H1 (cell line): ENCODE data around the gene SPTBN1. TPM values are rescaled to one million over a fixed set of nuclear protein-coding genes. Genes with fewer than 3 reads are reported as not detected.

Experiments used
- ASH2L ChIP-seq: fragments of 200-600, 300-600 bp; sonication (generic); IDR thresholded peaks from one replicate; pipeline ENCODE4 v1.7.1; 2017; ENCODE audit warnings: low read length
- FOSL1 ChIP-seq: IDR thresholded peaks from 2 replicates; pipeline ENCODE4 v1.6.1; 2011; ENCODE audit warnings: mild to moderate bottlenecking, low read depth, low read length, moderate library complexity; ENCODE audit not compliant: insufficient read depth
- POU5F1 ChIP-seq: IDR thresholded peaks from 2 replicates; pipeline ENCODE4 v1.6.1; 2011; ENCODE audit warnings: low read depth, mild to moderate bottlenecking, low read length, moderate library complexity
- RNF2 ChIP-seq: fragments of 200-900, 300-1000 bp; sonication (generic); IDR thresholded peaks from 2 replicates; pipeline ENCODE4 v1.7.1; 2016; ENCODE audit warnings: borderline replicate concordance, low read depth, mild to moderate bottlenecking, antibody characterized with exemption, low read length; ENCODE audit not compliant: poor library complexity, severe bottlenecking; ENCODE audit errors: missing control alignments
- polyA plus RNA-seq, 7 experiments: library from polyadenylated mRNA; depleted of rRNA in 3 of 7; stranded (reverse) in 5 of 7; unstranded in 2 of 7; fragments of >200 nt in 5 of 7; fragments of 200-250 nt in 2 of 7; gene quantifications; 1 replicate in 5 of 7; 2 replicates in 1 of 7; 4 replicates in 1 of 7; pipeline versions ENCODE4 v1.2.1 to v1.2.3, GENCODE V29; 2011 to 2013; ENCODE audit warnings: missing spikeins in 2 of 7, mixed read lengths in 2 of 7
- total RNA-seq: library from RNA; stranded (reverse); fragmentation: NEBNext Ultra II Directional; extraction: Animal tissue kit (Norgen Biotek cat#: 25700); gene quantifications from 2 replicates; pipeline ENCODE4 v1.2.1, GENCODE V29; 2021

SPTBN1 gene
- total and polyA plus RNA-seq, 2 of the 8 experiments (the other 6 are each of a cell fraction or from before 2014, with no cell fraction given): 31.8 to 180 TPM

DNA sequence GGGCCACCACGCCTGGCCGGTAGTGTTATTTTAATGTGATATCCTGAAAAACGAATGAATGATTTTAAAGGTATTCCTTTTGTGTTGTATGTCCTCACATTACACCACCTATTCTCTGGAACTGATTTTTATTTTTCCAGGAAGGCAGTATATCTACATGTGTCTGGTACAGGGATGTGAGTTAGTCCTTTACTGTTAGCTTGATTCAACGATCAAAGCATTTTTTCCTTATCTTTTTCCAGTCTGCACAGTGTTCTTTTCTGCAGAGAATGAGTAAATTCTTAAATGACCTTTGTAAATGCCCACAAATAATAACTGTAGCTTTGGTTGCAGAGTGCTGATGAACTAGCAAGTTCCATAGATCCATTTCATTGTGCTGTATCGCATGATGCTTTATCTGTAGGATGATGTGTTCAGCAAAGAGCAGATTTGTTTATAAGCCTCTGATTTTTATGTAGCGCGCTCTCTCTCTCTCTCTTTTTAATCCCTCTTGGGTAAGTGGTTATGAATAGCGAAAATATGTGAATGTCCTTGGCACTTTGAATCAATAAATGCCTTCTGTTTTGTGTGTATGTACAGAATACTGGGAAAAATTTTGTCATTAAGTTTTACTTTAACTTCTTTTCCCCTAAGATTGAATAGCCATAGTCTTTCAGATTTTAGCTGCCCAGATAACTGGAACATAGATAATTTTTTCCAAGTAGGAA is 184.9 kb downstream of the SPTBN1 start (continued):
- TF ChIP-seq FOSL1 (no peak), ASH2L (no peak), POU5F1 (no peak), RNF2 (no peak)
